NCI-H2029 (cell line): ENCODE measurements around the gene CPNE5.

Experiments used
- DNase-seq: peaks from one replicate; lab custom pipeline; 2025; lab: John Stamatoyannopoulos, UW

CPNE5 gene

GRCh38 chr6:36834576-36835341 is 4.5 kb downstream of the CPNE5 start:
- DNase-seq: no peak

GRCh38 chr6:36833182-36833789 is 6.0 kb downstream of the CPNE5 start:
- DNase-seq: no peak

GRCh38 chr6:36832313-36832712 is 6.9 kb downstream of the CPNE5 start:
- DNase-seq: no peak

GRCh38 chr6:36830577-36830976 is 8.7 kb downstream of the CPNE5 start:
- DNase-seq: no peak

- DNase-seq: peak; percentile 90
Measured at GRCh38 chr6:36829919-36830544, 9.2 kb downstream of the CPNE5 start.

- no peak for DNase-seq
Measured at GRCh38 chr6:36827261-36828079, 11.8 kb downstream of the CPNE5 start.

GRCh38 chr6:36826520-36827227 is 12.6 kb downstream of the CPNE5 start:
- DNase-seq: no peak

GRCh38 chr6:36825994-36826393 is 13.2 kb downstream of the CPNE5 start:
- no peak for DNase-seq

GRCh38 chr6:36825452-36825851 is 13.8 kb downstream of the CPNE5 start:
- DNase-seq: no peak

- DNase-seq: no peak
Measured at GRCh38 chr6:36824253-36824652, 15.0 kb downstream of the CPNE5 start.

- DNase-seq: no peak
Measured at GRCh38 chr6:36823421-36824096, 15.7 kb downstream of the CPNE5 start.

- DNase-seq: no peak
Measured at GRCh38 chr6:36822506-36823269, 16.6 kb downstream of the CPNE5 start.

- DNase-seq: no peak
Measured at GRCh38 chr6:36821581-36822335, 17.5 kb downstream of the CPNE5 start.

- DNase-seq: peak; percentile 47
Measured at GRCh38 chr6:36820700-36821580, 18.3 kb downstream of the CPNE5 start.

GRCh38 chr6:36818756-36819155 is 20.5 kb downstream of the CPNE5 start:
- DNase-seq: no peak

GRCh38 chr6:36817847-36818246 is 21.4 kb downstream of the CPNE5 start:
- no peak for DNase-seq

GRCh38 chr6:36817176-36817817 is 21.9 kb downstream of the CPNE5 start:
- no peak for DNase-seq
